Smooth muscle cell (in vitro differentiated cells): ENCODE measurements around the gene NRK. TPM values are rescaled to one million over a fixed set of nuclear protein-coding genes. Genes with fewer than 3 reads are reported as not detected.

Experiments used
- DNase-seq: peaks from one replicate; lab custom pipeline; 2025; ENCODE audit not compliant: unreplicated experiment; lab: John Stamatoyannopoulos, UW
- H2AFZ ChIP-seq: fragments of 200-600 bp; sonication (generic); 2 replicates; pipeline ENCODE4 v1.6.0; 2016; ENCODE audit warnings: antibody characterized with exemption, low read depth, mild to moderate bottlenecking
- H3F3A ChIP-seq: fragments of 200-600 bp; sonication (generic); 2 replicates; pipeline ENCODE4 v1.6.0; 2017; ENCODE audit warnings: antibody characterized with exemption, low read depth
- H3K27ac ChIP-seq: fragments of 200-600 bp; sonication (generic); 2 replicates; pipeline ENCODE4 v1.5.1; 2016; ENCODE audit warnings: low read depth, mild to moderate bottlenecking
- H3K27me3 ChIP-seq: fragments of 200-600 bp; sonication (generic); 2 replicates; pipeline ENCODE4 v1.6.1; 2016; ENCODE audit warnings: low read depth, mild to moderate bottlenecking
- H3K36me3 ChIP-seq: fragments of 200-600 bp; sonication (generic); 2 replicates; pipeline ENCODE4 v1.5.1; 2016; ENCODE audit warnings: low read depth
- H3K4me1 ChIP-seq: fragments of 200-600 bp; sonication (generic); 2 replicates; pipeline ENCODE4 v1.5.1; 2016; ENCODE audit warnings: low read depth
- H3K4me2 ChIP-seq: fragments of 200-600 bp; sonication (generic); 2 replicates; pipeline ENCODE4 v1.6.0; 2016; ENCODE audit warnings: mild to moderate bottlenecking
- H3K4me3 ChIP-seq: fragments of 200-600 bp; sonication (generic); 2 replicates; pipeline ENCODE4 v1.5.1; 2016; ENCODE audit warnings: mild to moderate bottlenecking
- H3K79me2 ChIP-seq: fragments of 200-600 bp; sonication (generic); 2 replicates; pipeline ENCODE4 v1.6.0; 2016; ENCODE audit warnings: low read depth, mild to moderate bottlenecking
- H3K9ac ChIP-seq: fragments of 200-600 bp; sonication (generic); 2 replicates; pipeline ENCODE4 v1.6.0; 2016; ENCODE audit warnings: low read depth
- H3K9me3 ChIP-seq: fragments of 200-600 bp; sonication (generic); replicated peaks from 2 replicates; pipeline ENCODE4 v1.5.1; 2016; ENCODE audit warnings: low read depth
- H4K20me1 ChIP-seq: fragments of 200-600 bp; sonication (generic); 2 replicates; pipeline ENCODE4 v1.6.0; 2016; ENCODE audit warnings: low read depth
- WGBS: methylation state at CpG from one replicate; pipeline ENCODE4 v1.1.7; 2016; ENCODE audit warnings: low lambda C conversion rate; 5-methylcytosine and 5-hydroxymethylcytosine counted together
- polyA plus RNA-seq: library from polyadenylated mRNA; unstranded; fragments of >200 nt; fragmentation: Nextera tagmentation; extraction: Ambion mirVana; gene quantifications from 2 replicates; pipeline ENCODE4 v1.2.1, GENCODE V29; 2016
- total RNA-seq: library from RNA; depleted of rRNA; stranded (reverse); fragments of >200 nt; gene quantifications from 2 replicates; pipeline ENCODE4 v1.2.3, GENCODE V29; 2014
- TF ChIP-seq, protein P1 (sequence below): fragments of 200-600 bp; sonication (generic); IDR thresholded peaks from 2 replicates; pipeline ENCODE4 v1.5.1; 2017; ENCODE audit warnings: borderline replicate concordance, mild to moderate bottlenecking, antibody characterized with exemption; ENCODE audit not compliant: insufficient read depth, poor library complexity, severe bottlenecking

NRK gene
- total and polyA plus RNA-seq, 2 experiments from 2014 or later: 0.55 to 4.0 TPM

DNA sequence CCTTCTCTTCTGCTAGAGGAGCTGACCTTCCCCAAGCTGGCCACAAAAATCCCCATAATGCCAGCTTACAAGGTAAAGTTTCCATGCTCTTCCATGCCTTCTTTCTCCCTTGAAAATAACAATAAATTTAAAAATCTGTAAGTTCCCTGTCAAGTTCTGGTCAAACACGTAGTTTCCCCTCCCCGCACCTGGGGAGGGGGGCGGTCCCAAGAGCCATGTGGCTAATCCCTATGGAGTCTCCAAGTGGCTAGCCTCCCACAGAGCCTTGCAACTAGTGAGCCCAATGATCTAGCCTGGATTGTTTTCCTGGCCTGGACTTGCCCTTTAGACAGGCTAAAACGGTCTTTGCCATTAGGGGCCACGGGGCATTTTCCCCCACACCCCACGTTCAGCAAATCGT, 2.1 kb upstream of the NRK start:
- DNase-seq: no peak
- H3K4me1 ChIP-seq: no peaks in the 10 kb centered on the region
- H3K9me3 ChIP-seq: no peaks in the 10 kb centered on the region
- H4K20me1 ChIP-seq: no peaks in the 10 kb centered on the region
- no peaks in the 10 kb centered on the region for H3K36me3 ChIP-seq
- no peaks in the 10 kb centered on the region for H3K27me3 ChIP-seq
- no peaks in the 10 kb centered on the region for H3F3A ChIP-seq
- WGBS: 56% methylated on average over 7 of the region's 7 CpGs
- TF ChIP-seq, protein P1, sequence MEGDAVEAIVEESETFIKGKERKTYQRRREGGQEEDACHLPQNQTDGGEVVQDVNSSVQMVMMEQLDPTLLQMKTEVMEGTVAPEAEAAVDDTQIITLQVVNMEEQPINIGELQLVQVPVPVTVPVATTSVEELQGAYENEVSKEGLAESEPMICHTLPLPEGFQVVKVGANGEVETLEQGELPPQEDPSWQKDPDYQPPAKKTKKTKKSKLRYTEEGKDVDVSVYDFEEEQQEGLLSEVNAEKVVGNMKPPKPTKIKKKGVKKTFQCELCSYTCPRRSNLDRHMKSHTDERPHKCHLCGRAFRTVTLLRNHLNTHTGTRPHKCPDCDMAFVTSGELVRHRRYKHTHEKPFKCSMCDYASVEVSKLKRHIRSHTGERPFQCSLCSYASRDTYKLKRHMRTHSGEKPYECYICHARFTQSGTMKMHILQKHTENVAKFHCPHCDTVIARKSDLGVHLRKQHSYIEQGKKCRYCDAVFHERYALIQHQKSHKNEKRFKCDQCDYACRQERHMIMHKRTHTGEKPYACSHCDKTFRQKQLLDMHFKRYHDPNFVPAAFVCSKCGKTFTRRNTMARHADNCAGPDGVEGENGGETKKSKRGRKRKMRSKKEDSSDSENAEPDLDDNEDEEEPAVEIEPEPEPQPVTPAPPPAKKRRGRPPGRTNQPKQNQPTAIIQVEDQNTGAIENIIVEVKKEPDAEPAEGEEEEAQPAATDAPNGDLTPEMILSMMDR: no peak
- no peak overlapping the region for H3K27ac ChIP-seq
- no peak overlapping the region for H3K4me2 ChIP-seq
- H2AFZ ChIP-seq: no peak overlapping the region
- no peak overlapping the region for H3K9ac ChIP-seq
- no peaks in the 10 kb centered on the region for H3K79me2 ChIP-seq
- no peak overlapping the region for H3K4me3 ChIP-seq

DNA sequence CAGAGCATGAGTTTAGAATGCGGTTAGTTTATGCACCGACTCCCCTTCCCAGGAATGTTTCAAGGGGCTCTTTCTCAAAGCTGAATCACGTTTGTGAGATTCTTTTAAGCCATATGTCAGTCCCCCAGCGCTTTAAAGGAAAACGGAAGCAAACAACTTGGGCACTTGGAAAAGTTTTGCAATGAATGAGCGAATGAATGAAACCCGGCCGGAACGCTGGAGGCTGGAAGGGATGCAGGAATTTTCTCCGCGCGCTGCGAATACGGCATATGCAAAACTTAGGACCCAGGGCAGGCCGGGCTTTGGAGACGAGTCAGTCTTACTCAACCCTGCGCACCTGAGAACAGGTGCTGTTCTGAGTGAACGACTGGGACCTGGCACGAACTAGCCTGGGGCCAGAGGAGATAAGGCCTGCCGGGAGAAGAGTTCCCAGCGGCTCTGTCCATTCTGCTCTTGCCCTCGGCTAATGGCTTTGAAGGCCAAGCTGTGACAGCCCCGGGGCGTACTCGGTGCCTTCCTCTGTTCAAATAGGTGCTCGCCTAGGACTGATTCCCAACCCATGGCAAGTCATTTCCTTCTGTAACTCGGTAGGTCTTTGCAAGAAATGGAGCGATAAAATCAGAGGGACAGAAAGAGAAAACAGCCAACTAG, 743 bp upstream of the NRK start:
- Histone ChIP-seq H3K9ac (no peak overlapping the region), H3K9me3 (no peaks in the 10 kb centered on the region), H3K4me1 (no peaks in the 10 kb centered on the region), H3K27me3 (no peaks in the 10 kb centered on the region), H3K4me2 (peak overlapping the region; percentile 90), H3K27ac (no peak overlapping the region), H3K79me2 (no peaks in the 10 kb centered on the region), H3K4me3 (peak overlapping the region; percentile 50), H3F3A (no peaks in the 10 kb centered on the region), H2AFZ (peak overlapping the region; percentile 85), H4K20me1 (no peaks in the 10 kb centered on the region), H3K36me3 (no peaks in the 10 kb centered on the region)
- 33% methylated on average over 28 of the region's 28 CpGs for WGBS
- TF ChIP-seq, protein P1: no peak
- peak; percentile 2 for DNase-seq

DNA sequence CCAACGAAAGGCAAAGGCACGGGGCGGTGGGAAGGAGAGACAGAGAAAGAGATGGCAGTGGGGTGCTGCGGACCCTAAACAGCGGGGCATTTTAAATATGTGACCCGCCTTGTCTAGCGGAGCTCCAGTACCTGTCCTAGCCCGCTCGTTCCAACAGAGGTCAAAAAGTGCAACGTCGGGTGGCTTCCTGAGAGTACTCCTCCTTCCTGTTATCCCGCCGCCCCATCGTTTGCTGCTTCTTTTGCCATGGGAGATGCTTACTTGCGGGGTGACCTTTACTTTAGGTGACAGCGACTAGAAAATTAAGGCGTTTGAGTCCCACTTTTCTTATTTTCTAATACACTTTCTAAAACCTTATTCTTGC, 735 bp downstream of the NRK start:
- Histone ChIP-seq H3F3A (no peaks in the 10 kb centered on the region), H3K4me2 (peak overlapping the region; percentile 90), H3K9me3 (no peaks in the 10 kb centered on the region), H3K27ac (no peak overlapping the region), H3K9ac (no peak overlapping the region), H2AFZ (peak overlapping the region; percentile 85), H3K36me3 (no peaks in the 10 kb centered on the region), H3K27me3 (no peaks in the 10 kb centered on the region), H4K20me1 (no peaks in the 10 kb centered on the region), H3K4me1 (no peaks in the 10 kb centered on the region), H3K79me2 (no peaks in the 10 kb centered on the region), H3K4me3 (peak overlapping the region; percentile 50)
- TF ChIP-seq, protein P1: no peak
- no peak for DNase-seq
- WGBS: 57% methylated on average over 17 of the region's 17 CpGs

DNA sequence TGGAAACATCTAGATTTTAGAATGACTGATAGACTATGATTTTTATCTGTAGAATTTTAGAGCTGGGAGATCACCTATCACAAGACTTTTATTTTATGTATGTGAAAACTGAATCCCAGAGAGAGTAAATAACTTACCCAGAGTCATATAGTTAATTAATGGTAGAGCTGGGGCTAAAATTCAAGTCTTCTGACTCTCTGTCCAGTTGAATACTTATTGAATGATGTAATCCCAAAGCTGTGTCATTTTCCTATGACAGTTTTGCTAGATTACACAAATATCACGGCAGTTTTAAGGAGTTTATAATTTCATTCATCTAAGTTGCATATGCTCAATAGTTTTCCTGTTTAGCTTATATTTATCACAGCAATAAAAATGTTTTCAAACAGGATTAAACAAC, 6.7 kb downstream of the NRK start:
- H3K9ac ChIP-seq: no peak overlapping the region
- H3K27me3 ChIP-seq: no peaks in the 10 kb centered on the region
- DNase-seq: no peak
- H3K4me2 ChIP-seq: no peak overlapping the region
- no peaks in the 10 kb centered on the region for H4K20me1 ChIP-seq
- no peak overlapping the region for H2AFZ ChIP-seq
- WGBS: 10% methylated on average over 1 of the region's 1 CpG
- TF ChIP-seq, protein P1: no peak
- no peaks in the 10 kb centered on the region for H3F3A ChIP-seq
- no peaks in the 10 kb centered on the region for H3K9me3 ChIP-seq
- no peak overlapping the region for H3K27ac ChIP-seq
- no peaks in the 10 kb centered on the region for H3K4me1 ChIP-seq
- no peaks in the 10 kb centered on the region for H3K79me2 ChIP-seq
- no peaks in the 10 kb centered on the region for H3K36me3 ChIP-seq
- H3K4me3 ChIP-seq: no peak overlapping the region
